Measurements from ENCODE around the gene FBXO4.
"Not testable (repeated sequence)": the region's sequence is repeated elsewhere in the genome, so short reads cannot be mapped to it uniquely, and the experiment has no call there.

The FBXO4 gene

DNA sequence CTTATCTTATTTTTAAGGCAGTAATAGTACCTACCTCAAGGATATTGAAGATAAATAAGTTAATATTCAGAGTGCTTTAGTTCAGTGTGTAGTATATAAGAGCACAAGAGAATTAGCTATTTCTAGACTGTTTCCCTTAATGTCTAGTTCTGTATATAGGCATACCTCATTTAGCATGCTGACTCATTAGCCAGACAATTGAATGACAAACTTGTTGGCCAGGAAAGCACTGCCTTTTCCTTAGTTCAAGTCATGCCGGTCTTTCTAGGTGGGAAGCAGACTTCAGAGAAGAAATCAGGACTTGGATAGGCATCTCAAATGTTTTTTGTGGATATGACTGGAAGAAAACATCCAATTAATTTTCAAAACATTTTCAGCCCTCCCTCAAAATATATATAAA is 3.2 kb upstream of the FBXO4 start:
- no peak for DNase-seq (ENCODE audit: low spot score)

DNA sequence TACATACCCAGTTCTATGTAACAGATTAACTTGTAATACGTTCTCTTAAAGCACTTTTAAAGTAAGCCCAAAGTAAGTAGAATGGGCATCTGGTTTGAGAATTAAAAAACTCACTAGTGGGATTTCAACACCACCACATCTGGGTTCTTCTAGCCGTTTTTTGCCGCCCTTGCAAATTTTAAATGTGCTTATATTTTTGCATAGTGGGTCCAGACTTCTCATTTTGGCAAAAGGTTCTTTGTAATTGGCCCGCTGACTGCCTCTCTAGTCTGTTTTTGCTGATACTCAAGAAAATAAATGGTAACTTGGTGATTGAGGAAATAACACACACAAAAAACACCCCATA is 582 bp upstream of the FBXO4 start:
- no peak for DNase-seq (ENCODE audit: low spot score)

GRCh38 chr5:41925555-41925951 is 472 bp downstream of the FBXO4 start:
- peak; percentile 9 for DNase-seq (ENCODE audit: low spot score)

DNA sequence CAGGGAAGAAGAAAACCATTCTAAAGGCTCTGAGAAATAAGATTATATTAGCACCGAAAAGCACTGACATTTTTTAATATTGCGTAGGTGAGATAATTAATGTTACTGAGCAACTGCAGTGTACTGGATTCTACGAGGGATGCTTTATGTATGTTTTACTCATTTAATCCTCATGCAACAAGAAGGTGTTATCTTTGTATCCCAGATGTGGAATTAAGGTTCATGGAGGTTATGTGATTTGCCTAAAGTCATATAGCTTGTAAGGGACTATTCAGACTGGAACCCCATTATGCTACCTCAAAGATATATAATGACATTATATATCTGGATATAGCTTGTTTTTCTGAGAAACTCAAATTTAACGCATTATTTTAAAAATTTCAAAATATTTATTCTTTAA is 2.5 kb downstream of the FBXO4 start:
- no peak for DNase-seq (ENCODE audit: low spot score)

- DNase-seq (ENCODE audit: low spot score), result no peak
Observed at GRCh38 chr5:41929035-41929434, 4.0 kb downstream of the FBXO4 start.

GRCh38 chr5:41932770-41933169 is 7.7 kb downstream of the FBXO4 start:
- DNase-seq (ENCODE audit: low spot score), result no peak

DNA sequence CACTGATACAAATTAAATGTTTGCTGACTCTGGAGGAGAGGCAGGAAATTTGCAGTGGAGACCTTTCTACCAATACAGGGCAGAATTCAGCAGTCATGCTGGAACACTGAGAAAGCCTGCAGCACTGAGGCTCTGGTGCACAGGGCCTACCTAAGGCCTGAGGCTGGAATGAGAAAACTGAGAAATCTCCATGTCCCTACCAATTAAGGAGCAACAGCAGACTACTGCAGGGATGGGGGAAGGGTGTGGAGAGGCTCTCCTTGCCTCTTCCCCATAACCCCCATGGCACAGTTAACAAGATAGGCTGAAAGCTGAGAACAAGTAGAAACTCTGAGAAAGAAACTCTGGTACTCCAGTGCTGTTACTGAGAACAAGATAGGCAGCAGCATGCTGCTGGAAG is 10.5 kb downstream of the FBXO4 start:
- DNase-seq (ENCODE audit: low spot score), result no peak

GRCh38 chr5:41940641-41941040 is 15.6 kb downstream of the FBXO4 start:
- no peak for DNase-seq (ENCODE audit: low spot score)

DNA sequence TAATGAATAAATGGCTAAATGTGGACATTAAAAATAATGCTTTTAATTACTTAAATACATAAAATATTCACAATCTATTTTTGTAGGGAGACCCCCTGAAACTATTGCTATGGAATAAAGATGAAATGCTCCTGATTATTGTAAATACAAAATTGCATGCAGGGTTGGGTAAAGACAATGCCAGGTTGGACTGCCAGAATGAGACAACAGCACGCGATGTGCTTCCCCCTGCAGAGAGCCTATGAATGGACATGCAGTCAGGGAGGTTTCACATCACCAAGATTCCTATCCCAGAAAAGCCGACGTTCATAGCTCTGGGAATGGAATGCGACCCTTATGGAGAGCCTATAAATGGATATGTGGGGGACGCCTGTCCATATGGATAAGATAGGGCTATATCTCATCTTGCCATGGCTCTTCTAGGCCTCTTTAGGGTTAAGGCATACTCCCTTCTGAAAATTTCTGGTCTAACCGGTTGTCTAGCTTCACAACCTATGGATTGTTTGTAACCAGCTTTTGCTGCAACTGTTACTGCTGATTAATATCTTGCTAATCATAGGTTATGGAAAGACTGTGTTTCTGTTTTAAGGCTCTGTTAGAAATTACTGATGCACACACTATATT is 20.4 kb downstream of the FBXO4 start:
- DNase-seq (ENCODE audit: low spot score), result not testable (repeated sequence)

DNA sequence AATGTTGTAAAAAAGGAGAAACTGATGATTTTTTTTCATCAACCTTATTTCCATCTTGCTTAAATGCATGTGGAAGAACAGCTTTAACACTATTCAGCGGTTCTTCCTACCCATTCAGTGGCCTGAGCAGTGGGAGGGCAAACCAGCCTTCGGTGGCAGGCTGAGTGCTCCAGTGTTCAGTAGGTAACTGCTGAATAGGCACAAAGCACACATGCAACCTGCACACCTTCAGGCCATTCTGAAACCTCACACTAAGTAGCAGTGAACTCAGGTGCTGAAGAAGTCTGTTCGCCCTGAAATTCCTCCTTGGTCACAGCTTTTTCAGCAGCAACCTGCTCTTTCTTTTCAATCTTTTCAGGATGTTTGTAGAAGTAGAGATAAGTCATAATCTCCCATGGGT is 26.1 kb downstream of the FBXO4 start:
- DNase-seq (ENCODE audit: low spot score), result no peak

GRCh38 chr5:41954286-41954685 is 29.2 kb downstream of the FBXO4 start:
- no peak for DNase-seq (ENCODE audit: low spot score)

- DNase-seq (ENCODE audit: low spot score), result no peak
Observed at GRCh38 chr5:41955432-41956024, 30.4 kb downstream of the FBXO4 start.

GRCh38 chr5:41956943-41957342 is 31.9 kb downstream of the FBXO4 start:
- no peak for DNase-seq (ENCODE audit: low spot score)

DNA sequence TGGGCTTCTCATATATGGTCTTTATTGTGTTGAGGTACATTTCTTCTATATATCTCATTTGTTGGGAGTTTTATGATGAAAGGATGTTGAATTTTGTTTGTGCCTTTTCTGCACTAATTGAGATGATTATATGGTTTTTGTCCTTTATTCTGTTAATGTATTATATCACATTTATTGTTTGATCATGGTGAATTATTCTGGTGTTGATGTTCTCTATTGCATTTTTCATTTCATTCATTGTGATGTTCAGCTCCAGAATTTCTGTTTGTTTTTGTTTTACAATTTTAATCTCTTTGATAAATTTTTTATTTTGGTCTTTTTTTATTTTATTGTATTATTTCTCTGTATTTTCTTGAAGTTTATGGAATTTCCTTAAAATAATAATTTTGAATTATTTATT is 35.4 kb downstream of the FBXO4 start:
- no peak for DNase-seq (ENCODE audit: low spot score)

- DNase-seq (ENCODE audit: low spot score), result no peak
Observed at GRCh38 chr5:41961736-41962135, 36.7 kb downstream of the FBXO4 start.

DNA sequence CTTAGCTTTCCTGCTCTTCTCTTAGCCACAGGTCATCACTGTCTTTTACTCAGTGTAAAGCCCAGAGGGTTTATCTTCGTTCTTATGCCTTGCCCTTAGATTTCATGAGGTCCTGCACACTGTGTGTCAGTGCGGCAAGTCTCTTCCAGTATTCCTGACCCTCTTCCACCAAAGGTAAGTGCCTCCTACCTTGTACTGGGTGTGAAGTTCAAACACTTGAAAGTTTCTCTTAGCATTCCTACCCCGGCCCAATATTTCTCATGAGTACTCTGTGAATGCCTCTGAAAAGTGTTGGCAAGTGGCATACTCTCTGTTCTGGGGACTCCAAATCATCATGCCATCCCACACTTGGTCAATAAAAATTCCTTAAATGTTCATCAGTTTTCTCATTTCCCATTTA is 37.4 kb downstream of the FBXO4 start:
- DNase-seq (ENCODE audit: low spot score), result no peak

- DNase-seq (ENCODE audit: low spot score), result no peak
Observed at GRCh38 chr5:41966401-41967105, 41.5 kb downstream of the FBXO4 start.

DNA sequence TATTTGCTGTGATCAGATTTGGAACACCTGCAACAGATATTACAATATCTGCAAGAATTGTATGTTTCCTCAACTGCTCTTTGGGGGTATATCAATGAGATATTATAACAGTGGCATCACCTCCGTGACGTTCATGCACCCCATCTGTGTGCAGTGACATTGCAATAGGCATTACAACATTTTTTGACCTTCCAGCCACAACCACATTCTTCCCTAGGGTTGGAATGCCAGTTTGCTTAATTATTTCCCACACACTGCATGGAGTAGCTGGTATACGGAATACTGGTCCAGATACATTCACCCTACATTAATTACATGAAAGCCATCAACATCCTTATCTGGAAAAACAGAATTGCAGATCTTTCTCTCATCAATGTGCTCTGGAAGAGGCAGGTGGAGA is 42.3 kb downstream of the FBXO4 start:
- DNase-seq (ENCODE audit: low spot score), result no peak

GRCh38 chr5:41968153-41968723 is 43.2 kb downstream of the FBXO4 start:
- DNase-seq (ENCODE audit: low spot score), result no peak

DNA sequence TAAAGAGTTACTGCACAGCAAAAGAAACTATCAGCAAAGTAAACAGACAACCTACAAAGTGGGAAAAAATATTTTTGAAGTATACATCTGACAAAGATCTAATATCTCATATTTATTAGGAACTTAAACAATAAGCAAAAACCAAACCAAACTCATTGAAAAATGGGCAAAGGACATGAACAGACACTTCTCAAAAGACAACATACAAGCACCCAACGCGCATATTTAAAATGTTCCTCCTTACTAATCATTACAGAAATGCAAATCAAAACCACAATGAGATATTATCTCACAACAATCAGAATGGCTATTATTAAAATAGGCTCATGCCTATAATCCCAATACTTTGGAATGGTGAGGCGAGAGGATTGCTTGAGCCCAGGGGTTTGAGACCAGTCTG is 48.0 kb downstream of the FBXO4 start:
- no peak for DNase-seq (ENCODE audit: low spot score)

- no peak for DNase-seq (ENCODE audit: low spot score)
Observed at GRCh38 chr5:41973887-41974286, 48.8 kb downstream of the FBXO4 start.

DNA sequence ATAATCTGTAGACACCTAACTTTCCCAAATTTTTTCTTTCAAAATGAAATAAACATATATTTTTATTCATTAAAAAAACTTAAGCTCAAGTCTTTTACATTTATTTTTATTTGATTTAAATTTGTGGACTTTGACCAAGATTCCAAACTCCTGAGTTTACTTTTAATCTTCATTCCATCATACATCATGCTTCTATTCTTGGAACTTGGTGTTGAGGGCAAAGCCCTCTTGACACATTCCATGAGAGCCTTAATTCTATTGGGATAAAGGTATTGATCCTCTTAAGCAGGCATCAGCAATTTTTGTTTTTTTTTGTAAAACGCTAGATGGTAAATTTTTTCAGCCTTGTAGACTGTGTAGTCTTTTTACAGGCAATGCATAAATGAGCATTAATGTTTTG is 53.6 kb downstream of the FBXO4 start:
- no peak for DNase-seq (ENCODE audit: low spot score)

DNA sequence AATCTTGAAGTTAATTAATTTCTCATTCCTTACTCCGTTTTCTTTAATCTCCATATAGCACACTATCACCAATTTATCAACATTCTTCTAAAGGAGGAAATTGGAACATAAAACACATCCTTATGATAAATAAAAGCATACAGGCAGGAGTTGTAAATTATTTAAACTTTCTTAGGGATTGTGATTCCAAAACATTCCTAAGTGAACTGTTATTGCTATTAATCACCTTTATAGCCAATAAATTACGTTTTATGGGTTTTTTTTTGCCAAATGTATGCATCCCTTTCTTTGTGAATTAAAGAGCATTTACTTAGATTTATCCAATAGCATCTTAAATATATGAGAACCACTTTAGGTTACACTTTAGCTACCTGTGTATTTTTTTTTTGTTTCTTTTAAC is 55.3 kb downstream of the FBXO4 start:
- DNase-seq (ENCODE audit: low spot score), result no peak

DNA sequence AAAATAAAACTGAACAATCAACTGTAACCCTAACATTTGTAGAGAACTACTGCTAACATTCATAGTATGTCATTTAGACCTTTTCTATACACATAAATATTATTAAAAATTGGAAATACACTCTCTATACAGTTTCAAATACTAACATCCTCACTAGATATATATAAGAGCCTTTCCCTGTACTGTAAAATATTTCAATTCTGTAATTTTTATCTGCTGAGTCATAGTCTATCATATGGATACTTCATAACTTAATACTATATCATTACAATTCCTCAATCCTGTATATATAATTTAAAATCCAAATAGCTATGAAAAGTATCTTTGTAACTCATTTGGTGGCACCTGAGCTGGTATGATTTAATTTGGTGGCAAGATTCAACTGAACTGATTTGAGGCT is 55.8 kb downstream of the FBXO4 start:
- DNase-seq (ENCODE audit: low spot score), result no peak

All from activated CD4-positive, alpha-beta T cell treated with anti-CD3 and anti-CD28 coated beads, Interleukin-2, Interleukin-4, amounts not matched to agents 100 ng/mL and 50 ng/mL, durations not matched to agents 16 hours and 8 hours (primary cell).